NCI-H2029 treated with DMSO at 0.1 percent for 48 hours (cell line): Measurements from ENCODE around the gene CDC14A.
"Not testable (repeated sequence)": the region's sequence is repeated elsewhere in the genome, so short reads cannot be mapped to it uniquely, and the experiment has no call there.

Experiments used
- DNase-seq: peaks from one replicate; lab custom pipeline; 2025; lab: John Stamatoyannopoulos, UW

The CDC14A gene, protein sequence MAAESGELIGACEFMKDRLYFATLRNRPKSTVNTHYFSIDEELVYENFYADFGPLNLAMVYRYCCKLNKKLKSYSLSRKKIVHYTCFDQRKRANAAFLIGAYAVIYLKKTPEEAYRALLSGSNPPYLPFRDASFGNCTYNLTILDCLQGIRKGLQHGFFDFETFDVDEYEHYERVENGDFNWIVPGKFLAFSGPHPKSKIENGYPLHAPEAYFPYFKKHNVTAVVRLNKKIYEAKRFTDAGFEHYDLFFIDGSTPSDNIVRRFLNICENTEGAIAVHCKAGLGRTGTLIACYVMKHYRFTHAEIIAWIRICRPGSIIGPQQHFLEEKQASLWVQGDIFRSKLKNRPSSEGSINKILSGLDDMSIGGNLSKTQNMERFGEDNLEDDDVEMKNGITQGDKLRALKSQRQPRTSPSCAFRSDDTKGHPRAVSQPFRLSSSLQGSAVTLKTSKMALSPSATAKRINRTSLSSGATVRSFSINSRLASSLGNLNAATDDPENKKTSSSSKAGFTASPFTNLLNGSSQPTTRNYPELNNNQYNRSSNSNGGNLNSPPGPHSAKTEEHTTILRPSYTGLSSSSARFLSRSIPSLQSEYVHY

DNA sequence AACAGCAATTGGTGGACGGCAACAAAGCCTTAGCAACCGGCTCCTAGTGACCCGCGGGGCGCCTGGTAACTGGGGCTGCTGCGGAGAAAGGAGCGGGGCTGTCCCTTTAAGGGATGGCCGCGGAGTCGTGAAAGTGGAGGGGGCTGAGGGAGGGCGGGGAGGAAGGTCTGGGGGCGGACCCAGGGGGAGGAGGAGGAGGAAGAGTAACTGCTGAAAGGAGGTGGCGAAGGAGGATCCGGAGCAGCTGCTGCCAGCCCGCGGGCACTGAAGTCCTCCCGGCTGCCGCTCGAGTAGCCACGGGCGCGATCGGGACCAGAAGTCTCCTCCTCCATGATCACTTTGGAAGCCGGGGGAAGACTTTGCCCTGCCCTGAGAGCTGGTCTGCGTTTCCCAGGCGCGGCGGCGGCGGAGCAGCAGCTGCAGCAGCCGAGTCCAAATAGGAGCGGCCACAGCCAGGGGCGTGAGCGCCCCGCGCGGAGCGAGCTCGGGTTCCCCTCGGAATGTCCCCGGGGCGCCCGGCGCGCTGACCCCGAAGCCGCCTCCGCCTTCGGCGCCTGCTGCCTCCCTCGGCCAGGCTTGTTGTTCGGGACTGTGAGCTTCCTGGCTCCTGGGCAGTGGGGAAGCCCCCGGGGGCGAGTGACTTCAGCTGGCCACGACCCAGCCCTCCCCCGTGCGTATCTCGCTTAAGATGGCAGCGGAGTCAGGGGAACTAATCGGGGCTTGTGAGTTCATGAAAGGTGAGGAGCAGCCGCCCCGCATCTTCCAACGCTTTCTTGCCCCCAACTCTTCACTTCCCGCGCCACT is at the start of gene CDC14A:
Gene CDC14A, plus strand, starts transcription at position 240 of the 804 bp plus-strand sequence. Its CDS starts 449 bp downstream, at position 689.
- DNase-seq, result peak; percentile 73

DNA sequence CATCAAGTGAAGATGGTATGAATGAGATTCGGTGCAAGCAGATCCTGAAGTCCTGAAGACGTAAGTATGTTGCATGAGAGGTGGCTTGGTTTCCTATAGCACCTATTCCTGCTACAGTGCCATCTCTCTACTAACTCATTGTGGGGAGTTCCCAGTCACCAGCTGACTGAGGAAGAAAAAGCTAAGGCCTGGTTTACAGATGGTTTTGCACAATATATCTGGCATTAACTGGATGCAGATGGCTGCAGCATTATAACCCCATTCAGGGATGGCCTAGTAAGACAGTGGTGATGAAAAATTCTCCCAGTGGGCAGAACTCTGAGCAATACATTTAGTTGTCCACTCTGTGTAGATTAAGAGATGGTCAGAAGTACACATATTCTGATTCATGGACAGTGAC is 49.6 kb upstream of the CDC14A start:
- DNase-seq, result no peak

DNA sequence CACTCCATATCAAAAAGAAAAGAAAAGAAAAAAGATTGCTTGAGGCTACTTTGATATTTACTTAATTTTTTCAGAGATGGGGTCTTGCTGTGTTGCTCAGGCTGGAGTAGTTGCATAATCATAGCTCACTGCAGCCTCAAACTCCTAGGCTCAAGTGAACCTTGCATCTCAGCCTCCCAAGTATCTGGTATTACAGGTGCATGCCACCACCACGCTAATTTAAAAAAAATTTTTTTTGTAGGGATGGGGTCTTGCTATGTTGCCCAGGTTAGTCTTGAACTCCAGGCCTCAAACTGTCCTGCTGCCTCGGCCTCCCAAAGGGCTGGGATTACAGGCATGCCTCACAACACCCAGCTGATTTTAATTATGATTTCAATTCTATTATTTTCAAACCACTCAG is 48.1 kb upstream of the CDC14A start:
- DNase-seq, result no peak

DNA sequence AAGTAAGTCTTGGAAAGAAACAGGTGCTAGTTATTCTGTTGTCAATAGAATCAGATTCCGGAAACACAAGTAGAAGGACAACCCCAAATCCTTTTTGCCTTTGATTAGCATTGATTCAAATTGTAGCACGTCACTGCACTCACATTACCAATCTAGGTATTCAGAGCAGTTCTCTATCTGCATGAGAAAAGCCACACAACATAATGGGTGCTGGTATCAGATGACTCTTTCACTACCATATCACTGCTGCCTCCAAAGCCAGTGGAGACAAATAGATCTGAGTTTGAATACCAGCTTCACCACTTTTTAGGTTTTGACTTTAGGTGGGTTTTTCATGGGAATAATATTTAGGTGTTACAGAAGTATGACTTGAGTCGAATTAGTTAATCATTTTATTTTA is 47.4 kb upstream of the CDC14A start:
- DNase-seq, result no peak

DNA sequence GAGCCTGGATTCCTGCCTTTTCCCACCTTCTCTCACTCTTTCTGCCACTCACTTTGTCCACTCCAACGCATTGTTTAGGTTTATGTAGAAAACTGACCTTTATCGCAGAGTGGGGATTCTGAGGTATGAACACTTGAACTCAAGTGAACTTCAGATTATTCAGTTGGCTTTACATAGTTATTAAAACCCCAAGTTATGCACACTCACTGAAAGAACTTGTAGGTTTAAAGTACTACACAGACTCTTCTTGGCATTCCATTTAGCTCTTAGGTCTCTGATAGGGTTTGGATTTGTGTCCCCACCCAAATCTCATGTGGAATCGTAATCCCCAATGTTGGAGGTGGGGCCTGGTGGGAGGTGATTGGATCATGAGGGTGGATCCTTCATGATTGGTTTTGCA is 46.4 kb upstream of the CDC14A start:
- DNase-seq, result no peak

DNA sequence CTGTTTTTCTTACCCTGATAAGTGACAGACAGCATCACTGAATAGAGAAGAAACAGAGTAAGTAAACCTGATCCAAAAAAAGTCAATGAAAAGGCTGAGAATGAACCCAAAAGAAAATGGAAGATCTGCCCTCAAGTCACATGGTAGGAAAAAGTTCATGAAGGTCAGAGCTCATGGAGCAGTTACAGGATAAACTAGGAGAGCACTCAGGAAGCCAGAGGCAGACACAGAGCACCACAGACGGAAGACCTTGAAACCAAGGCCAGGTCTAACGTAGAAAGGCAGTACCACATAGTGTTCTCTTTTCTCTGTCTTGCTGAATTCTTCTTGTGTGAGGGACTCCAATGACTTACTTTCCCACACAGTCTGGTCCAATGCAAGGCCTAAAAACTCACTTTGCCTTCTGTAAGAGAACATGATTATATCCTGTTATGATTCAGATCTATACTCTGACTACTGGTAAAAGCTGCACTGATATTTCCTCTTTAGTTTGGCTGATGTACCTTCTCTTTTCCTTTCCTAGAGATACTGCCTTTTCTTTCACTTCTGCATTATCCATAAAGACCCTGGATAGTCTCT is 45.5 kb upstream of the CDC14A start:
- DNase-seq, result no peak

DNA sequence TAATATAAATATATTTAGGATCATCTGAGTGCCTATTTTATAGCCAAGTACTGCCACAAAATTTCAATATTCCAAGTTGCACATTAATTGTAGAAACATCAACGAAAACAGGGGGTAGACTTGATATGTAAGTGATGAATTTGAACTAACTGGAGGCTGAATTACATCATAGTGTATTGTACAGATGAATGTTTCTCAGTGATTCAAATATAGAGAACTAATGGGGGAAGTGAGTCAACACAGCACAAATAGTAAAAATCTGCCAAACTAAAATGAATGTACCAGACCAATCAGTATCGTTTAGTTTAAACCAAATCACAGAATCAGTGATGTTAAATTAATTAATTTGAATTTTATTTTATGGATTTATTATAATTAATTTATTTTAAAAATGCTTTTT is 43.5 kb upstream of the CDC14A start:
- DNase-seq, result no peak

DNA sequence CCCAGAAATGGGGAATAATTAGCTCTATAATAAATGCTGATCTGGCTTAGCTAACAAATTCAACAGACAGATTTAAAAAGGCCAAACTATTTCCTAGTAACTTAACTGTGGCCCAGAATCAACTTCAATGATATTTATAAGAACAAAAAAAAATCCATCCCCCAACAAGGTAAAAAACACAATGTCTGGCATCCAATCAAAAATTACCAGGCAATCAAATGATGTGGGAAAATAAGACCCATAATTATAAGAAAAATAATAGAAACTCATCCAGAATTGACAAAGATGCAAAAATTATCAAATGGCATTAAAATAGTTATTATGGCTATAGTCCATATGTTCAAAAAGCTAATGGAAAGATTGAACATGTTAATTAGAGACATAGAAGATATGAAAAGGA is 42.4 kb upstream of the CDC14A start:
- DNase-seq, result no peak

DNA sequence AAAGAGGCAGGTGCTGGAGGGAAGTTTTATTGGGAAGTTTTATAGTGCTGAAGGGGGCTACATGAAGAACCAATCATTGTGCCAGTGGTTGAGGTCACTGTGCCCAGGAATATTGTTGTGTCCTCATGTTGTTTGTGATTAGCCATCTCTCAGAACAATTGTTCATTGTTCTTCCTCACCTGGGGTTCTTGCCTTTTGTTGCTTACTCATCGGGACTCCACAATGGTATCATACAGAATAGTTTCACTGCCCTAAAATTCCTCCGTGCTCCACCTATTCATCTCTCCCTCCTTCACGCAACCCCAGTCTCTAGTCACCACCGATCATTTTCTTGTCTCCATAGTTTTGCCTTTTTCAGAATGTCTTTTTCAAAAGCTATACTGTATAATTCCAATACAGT is 38.9 kb upstream of the CDC14A start:
- no peak for DNase-seq

DNA sequence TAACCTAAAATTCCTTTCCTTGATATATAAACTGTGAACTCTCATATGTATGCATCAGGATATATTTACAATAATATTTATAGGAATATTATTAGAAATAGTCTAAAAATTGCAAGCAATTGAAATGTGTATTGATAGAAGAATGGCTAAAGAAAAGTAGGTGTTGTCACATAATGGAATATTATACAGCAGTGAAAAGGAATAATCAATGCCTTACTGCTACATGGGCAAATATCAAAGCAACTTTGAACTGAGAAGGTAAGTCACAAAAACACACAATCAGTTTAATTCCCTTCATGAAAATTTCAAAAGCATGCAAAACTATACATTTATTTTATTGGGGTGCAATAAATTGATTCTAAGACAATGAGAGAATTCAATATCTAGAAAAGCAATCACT is 35.7 kb upstream of the CDC14A start:
- no peak for DNase-seq

DNA sequence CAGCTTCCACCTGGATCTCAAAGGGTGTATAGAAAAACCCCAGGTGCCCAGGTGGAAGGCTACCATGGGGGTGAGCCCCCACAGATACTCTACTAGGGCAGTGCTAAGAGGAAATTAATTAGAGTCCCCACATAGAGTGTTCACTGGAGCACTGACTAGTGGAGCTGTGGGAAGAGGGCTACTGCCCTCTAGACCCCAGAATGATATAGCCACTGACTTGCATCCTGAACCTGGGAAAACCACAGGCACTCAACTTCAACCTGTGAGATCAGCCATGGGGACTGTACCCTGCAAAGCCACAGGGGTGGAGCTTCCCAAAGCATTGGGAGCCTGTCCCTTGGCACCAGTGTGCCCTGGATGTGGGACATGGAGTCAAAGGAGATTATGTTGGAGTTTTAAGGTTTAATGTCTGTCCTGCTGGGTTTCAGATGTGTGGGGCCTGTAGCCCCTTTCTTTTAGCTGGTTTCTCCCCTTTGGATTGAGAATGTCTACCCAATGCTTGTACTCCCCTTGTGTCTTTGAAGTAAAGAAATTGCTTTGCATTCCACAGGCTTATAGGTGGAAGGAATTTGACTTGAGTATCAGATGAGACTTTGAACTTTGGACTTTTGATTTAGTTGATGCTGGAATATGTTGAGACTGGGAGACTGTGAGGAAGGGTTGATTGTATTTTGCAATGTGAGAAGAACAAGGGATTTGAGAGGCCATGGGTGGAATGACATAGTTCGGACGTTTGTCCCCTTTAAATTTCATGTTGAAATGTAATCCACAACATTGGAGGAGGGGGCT is 31.8 kb upstream of the CDC14A start:
- DNase-seq, result no peak

DNA sequence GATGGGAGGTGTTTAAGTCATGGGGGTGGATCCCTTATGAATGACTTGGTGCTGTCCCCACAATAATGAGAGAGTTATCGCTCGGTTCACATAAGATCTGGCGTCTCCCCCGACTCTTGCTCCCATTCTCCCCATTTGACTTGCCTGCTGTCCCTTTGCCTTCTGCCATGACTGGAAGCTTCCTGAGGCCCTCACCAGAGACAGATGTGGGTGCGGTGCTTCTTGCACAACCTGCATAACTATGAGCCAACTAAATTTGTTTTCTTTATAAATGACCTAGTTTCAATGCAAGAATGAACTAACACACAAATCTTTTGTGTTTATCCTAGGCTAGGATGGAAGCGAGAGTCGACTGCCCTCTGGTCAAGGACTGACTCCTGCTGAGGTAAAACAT is 31.2 kb upstream of the CDC14A start:
- no peak for DNase-seq

DNA sequence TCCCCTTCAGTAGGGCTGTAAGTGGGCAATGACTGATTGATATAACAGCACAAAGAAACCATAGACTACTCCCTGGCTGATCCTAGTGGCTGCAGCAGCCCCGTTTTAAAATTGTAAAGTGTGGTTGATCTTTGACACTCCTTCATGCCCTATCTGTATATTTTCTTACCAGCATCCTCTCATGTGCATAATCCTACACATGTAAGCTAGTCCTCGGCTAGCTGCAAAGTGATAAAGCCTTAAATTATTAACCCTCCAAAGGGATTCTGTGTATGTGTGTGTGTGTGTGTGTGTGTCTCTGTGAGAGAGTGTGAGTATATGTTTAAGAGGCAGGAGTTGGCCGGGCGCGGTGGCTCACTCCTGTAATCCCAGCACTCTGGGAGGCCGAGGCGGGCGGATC is 30.8 kb upstream of the CDC14A start:
- DNase-seq, result no peak

DNA sequence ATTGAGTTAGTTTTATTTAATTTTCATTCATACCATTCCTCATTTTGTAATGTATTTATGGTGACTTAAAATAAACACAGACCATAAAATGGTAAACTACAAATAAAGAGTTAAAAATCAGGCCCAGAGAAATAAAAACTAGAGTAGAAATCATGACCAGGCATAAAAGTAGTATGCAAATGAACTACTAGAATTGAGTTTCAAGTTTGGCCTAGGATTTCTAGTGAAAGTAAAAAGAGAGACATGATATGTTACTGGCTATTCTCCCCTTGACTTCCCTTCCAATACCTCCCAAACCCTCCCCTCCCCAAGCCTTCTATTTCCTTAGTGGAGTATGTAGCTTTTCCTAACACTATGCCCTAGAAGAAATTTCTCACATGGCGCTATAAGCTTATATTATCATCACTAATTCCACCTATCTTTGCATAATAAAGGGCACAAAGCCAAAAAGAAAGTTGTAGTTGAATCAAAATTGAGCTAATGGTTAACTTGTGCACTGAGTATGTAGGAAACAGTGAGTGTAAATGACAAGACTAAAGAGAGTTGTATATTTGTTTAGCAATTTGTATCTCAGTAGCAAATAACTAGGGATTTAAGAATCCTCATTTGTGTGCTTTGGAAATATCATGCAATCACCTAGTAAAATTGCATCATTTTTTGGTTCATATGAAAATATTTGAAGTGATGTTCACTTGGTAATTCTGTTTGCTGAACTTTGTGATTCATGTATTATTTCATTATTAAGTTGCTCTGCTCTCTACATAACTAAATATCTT is 29.7 kb upstream of the CDC14A start:
- no peak for DNase-seq

DNA sequence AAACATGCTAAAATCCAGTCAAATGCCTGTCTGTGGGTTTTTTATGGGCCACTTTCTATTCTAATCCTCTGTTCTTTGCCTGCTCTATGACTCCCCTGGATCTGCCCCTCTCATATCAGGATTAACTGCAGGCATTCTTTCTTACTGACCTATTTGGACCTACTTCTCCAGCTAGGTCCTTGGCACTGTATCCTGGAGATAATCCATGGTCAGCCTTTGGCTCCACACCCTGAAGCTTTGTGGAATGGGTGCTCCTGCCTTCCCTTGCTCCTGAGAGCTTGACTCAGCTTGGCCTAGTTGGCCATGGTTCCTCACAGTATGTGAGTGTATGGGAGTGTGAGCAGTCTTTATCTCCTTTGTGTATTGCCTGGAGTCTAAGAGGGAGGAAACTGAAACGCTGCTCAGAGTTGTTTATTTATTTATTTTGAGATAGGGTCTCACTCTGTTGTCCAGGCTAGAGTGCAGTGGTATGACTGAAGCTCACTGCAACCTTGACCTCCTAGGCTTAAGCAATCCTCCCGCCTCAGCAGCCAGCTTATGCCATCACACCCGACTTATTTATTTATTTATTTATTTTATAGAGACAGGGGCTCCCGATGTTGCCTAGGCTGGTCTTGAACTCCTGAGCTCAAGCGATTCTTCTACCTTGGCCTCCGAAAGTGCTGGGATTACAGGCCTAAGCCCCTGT is 28.7 kb upstream of the CDC14A start:
- no peak for DNase-seq

DNA sequence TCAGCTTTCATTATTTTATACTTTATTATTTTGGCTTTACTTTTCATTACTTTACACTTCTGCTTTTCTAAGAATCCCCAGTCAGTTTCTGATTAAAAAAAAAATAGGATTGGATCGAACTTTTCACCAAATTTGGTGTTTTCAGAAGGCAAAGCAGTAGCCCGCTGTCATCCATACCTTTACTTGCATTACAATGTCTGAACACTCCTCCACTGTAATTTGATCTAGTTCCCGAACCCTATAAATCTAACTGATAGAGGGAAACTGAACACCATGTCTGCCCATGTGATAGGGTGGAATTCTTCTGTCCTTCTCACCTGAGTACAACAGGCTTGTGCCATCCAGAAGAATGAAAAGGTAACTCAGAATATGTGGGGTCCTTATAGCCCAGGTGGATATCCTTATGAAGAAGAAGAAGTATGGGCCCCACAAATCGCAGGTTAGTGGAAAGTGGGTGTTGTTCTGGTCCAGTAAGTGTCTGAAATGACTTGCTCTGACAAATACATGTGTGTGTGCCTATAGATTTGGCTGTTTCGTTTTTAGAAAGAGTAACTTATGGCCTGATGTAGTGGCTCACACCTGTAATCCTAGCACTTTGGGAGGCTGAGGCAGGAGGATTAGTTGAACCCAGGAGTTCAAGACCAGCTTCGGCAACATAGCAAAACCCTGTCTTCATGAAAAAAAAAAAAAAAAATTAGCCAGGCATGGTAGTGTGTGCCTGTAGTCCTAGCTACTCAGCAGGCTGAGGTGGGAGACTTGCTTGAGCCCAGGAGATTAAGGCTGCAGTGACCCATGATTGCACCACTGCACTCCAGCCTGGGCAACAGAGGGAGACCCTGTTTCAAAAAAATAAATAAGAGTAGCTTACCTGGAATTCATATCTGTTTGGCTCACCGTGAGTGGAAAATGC is 26.6 kb upstream of the CDC14A start:
- DNase-seq, result no peak

DNA sequence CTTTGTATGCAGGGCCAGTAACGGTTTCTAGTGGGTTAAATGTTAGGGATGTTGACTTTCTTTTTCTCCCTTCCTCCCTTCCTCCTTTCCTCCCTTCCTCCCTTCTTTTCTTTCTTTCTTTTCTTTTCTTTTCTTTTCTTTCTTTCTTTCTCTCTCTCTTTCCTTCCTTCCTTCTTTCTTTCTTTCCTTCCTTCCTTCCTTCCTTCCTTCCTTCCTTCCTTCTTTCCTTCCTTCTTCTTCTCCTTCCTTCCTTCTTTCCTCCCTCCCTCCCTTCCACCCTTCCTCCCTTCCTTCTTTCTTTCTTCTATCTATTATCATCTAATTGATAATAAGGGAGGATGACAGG is 26.0 kb upstream of the CDC14A start:
- not testable (repeated sequence) for DNase-seq

DNA sequence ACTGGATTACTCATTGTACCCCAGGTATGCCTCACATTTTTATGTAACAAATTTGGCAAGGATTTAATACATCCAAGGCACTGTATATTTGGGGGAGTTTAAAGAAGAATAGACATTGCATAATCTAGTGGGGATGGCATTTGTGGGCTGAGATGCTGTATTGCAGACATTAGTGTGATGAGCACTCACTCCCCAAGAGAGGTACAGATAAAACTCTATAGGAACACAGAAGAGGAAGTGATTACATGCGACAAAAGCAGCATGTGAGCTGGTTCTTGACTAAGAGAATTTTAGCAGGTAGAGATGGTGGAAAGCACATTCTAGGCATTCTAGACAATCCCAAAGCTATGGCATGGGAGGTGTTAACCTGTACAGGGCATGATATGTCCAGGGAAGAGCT is 24.2 kb upstream of the CDC14A start:
- DNase-seq, result no peak

DNA sequence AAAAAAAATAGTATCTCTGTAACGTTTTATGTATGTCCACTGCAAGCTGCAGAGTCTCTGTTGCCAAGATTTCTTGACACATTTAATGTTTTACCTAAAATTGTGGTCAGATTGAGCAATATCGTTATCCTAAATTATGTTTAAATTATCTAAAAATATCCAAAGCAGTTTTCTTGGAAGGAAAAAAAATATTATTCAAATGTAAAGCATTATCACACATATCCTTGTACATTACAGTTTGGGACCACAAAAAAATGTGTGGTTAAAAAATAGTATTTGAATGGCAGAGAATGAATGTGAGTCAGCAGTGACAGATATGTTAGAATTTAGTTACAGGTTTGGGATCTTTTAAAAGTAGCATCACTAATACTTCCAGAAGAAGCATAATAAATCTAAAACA is 21.2 kb upstream of the CDC14A start:
- not testable (repeated sequence) for DNase-seq
